ENCODE results near the gene BHLHE40. TPM values are rescaled to one million over a fixed set of nuclear protein-coding genes. Genes with fewer than 3 reads are reported as not detected.

BHLHE40 gene
- total and polyA plus RNA-seq, 2 experiments from 2014 or later: 1.7 to 2.2 TPM

GRCh38 chr3:4980229-4981203 is 1.3 kb downstream of the BHLHE40 start:
- H3K4me1 Mint-ChIP-seq: peaks cover 26% of the 10 kb centered on the region
- H3K36me3 ChIP-seq (ENCODE audit: insufficient read depth): no peaks in the 10 kb centered on the region
- H3K36me3 Mint-ChIP-seq (ENCODE audit: low read depth): peaks cover 4% of the 10 kb centered on the region; the same call in 2 of the 3 replicates
- no peaks in the 10 kb centered on the region for H3K79me2 ChIP-seq (replicated peaks; ENCODE audit: insufficient read depth)
- H3K4me3 Mint-ChIP-seq: peak overlapping the region; percentile 88
- no peaks in the 10 kb centered on the region for H3K9me2 ChIP-seq (ENCODE audit: insufficient read depth)
- no peak for TF ChIP-seq NANOG (IDR thresholded peaks at IDR 0.05; ENCODE audit: borderline replicate concordance)
- TF ChIP-seq JUNB (IDR thresholded peaks at IDR 0.05; ENCODE audit: unreplicated experiment): no peak
- 0 out of 2 replicates have a peak, but pooled peaks have one; percentile 15 for TF ChIP-seq CREB1 (CRISPR knock-in tag; IDR thresholded peaks at IDR 0.05; ENCODE audit: low read depth)
- peak; percentile 55 for TF ChIP-seq EZH2 (IDR thresholded peaks at IDR 0.05; ENCODE audit: low read depth, unreplicated experiment)
- TF ChIP-seq ZNF462 (CRISPR knock-in tag; IDR thresholded peaks at IDR 0.05): peak; percentile 67; the same call in 1 of the 2 replicates
- TF ChIP-seq CTCF (conservative IDR thresholded peaks at IDR 0.05; ENCODE audit: low read depth in 2 of 2): peak; percentile 76 to 79
- peak; percentile 9 for TF ChIP-seq EZH2phosphoT487 (IDR thresholded peaks at IDR 0.05; ENCODE audit: unreplicated experiment)
- H3F3A ChIP-seq (replicated peaks; ENCODE audit: low read depth): peaks cover 16% of the 10 kb centered on the region
- H3K27me3 ChIP-seq (ENCODE audit: insufficient read depth): peaks cover 60% of the 10 kb centered on the region
- H3K27ac ChIP-seq (ENCODE audit: low read depth): no peak overlapping the region
- ATAC-seq (peak; percentile 45), DNase-seq (ENCODE audit: low spot score) (peak; percentile 79)
- H3K4me1 ChIP-seq (ENCODE audit: insufficient read depth): peaks cover 19% of the 10 kb centered on the region
- H3K27me3 Mint-ChIP-seq (ENCODE audit: insufficient read depth, low read depth, poor library complexity): peaks cover 48% of the 10 kb centered on the region
- H3K4me2 ChIP-seq: peak overlapping the region; percentile 99
- H2AFZ ChIP-seq: peak overlapping the region; percentile 99
- H3K27ac Mint-ChIP-seq: no peak overlapping the region
- 0 out of 3 replicates have a peak, but pooled peaks cover 5% of the 10 kb centered on the region for H3K9me3 Mint-ChIP-seq
- H3K4me3 ChIP-seq: peak overlapping the region; percentile 91
- no peaks in the 10 kb centered on the region for H4K20me1 ChIP-seq (replicated peaks; ENCODE audit: insufficient read depth)
